Measurements from ENCODE around the gene MOXD1. TPM values are rescaled to one million over a fixed set of nuclear protein-coding genes. Genes with fewer than 3 reads are reported as not detected.

MOXD1 gene
- total and polyA plus RNA-seq, 4 donors = 4.5 to 37.5 (median 17.7) TPM

DNA sequence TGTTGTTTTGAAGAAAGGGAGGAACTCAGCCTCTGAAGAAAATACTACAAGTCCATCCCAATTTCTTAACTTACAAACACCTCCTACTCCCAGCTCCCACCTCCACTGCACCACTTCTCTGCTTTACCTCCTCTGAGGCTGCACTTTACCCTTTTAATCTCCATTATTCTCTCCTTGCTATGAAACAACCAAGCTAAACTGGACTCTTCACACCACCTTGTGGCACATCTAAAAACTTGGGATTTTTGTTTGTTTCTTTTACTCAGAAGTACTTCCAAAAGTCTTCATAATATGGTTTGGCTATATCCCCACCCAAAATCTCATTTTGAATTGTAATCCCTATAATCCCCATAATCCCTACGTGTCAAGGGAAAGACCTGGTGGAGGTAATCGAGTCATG is 142.2 kb downstream of the MOXD1 start:
- no peak overlapping the region for H3K27ac ChIP-seq (ENCODE audit: low read depth in 1 of 2, low read length in 1 of 2)
- DNase-seq (no peak), ATAC-seq (ENCODE audit: insufficient read depth, low FRiP score) (no peak)
- H3K4me1 ChIP-seq (ENCODE audit: control insufficient read depth in 5 of 5, insufficient read depth in 5 of 5, low read length in 5 of 5) = no peaks in the 10 kb centered on the region
- TF ChIP-seq, protein P1, sequence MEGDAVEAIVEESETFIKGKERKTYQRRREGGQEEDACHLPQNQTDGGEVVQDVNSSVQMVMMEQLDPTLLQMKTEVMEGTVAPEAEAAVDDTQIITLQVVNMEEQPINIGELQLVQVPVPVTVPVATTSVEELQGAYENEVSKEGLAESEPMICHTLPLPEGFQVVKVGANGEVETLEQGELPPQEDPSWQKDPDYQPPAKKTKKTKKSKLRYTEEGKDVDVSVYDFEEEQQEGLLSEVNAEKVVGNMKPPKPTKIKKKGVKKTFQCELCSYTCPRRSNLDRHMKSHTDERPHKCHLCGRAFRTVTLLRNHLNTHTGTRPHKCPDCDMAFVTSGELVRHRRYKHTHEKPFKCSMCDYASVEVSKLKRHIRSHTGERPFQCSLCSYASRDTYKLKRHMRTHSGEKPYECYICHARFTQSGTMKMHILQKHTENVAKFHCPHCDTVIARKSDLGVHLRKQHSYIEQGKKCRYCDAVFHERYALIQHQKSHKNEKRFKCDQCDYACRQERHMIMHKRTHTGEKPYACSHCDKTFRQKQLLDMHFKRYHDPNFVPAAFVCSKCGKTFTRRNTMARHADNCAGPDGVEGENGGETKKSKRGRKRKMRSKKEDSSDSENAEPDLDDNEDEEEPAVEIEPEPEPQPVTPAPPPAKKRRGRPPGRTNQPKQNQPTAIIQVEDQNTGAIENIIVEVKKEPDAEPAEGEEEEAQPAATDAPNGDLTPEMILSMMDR (IDR thresholded peaks at IDR 0.05; ENCODE audit: control extremely low read depth, extremely low read depth) = no peak
- H3K9ac ChIP-seq (ENCODE audit: insufficient read depth in 1 of 2, low read length in 2 of 2) = no peak overlapping the region
- no peaks in the 10 kb centered on the region for H3K9me3 ChIP-seq (ENCODE audit: control insufficient read depth in 4 of 4, insufficient read depth in 3 of 4, low read length in 3 of 4)
- H3K36me3 ChIP-seq (ENCODE audit: control insufficient read depth in 4 of 4, insufficient read depth in 4 of 4, low read length in 4 of 4) = no peaks in the 10 kb centered on the region
- WGBS, 2 donors = 71 to 86% methylated on average over 2 of the region's 2 CpGs
- no peaks in the 10 kb centered on the region for H3K27me3 ChIP-seq (ENCODE audit: control insufficient read depth in 3 of 3, insufficient read depth in 3 of 3, low read length in 2 of 3)
- no peak overlapping the region for H3K4me3 ChIP-seq

DNA sequence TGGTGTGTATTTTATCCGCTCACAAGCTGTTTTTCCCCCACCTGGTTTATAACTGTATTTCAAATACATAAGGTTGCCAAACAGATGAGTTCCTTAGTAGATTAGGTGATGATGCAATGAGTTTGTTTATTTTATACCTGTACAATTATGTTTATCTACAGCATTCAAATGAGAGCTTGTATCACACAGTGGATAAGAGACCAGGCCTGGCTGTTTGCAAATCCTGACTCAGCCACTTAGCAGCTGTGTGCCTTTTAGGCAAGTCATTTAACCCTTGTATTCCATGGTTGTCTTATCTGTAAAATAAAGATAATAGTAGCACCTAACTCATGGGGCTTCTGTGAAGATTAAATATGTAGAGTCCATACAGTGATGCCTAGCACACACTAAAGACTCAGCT is 143.7 kb downstream of the MOXD1 start:
- Histone ChIP-seq H3K9me3 (ENCODE audit: control insufficient read depth in 4 of 4, insufficient read depth in 3 of 4, low read length in 3 of 4) (no peaks in the 10 kb centered on the region), H3K4me1 (ENCODE audit: control insufficient read depth in 5 of 5, insufficient read depth in 5 of 5, low read length in 5 of 5) (no peaks in the 10 kb centered on the region), H3K36me3 (ENCODE audit: control insufficient read depth in 4 of 4, insufficient read depth in 4 of 4, low read length in 4 of 4) (no peaks in the 10 kb centered on the region), H3K27me3 (ENCODE audit: control insufficient read depth in 3 of 3, insufficient read depth in 3 of 3, low read length in 2 of 3) (no peaks in the 10 kb centered on the region), H3K27ac (ENCODE audit: low read depth in 1 of 2, low read length in 1 of 2) (no peak overlapping the region), H3K9ac (ENCODE audit: insufficient read depth in 1 of 2, low read length in 2 of 2) (no peak overlapping the region), H3K4me3 (no peak overlapping the region)
- WGBS, 2 donors = 89 to 100% methylated on average over 1 of the region's 1 CpG
- ATAC-seq (ENCODE audit: insufficient read depth, low FRiP score) (peak; percentile 11), DNase-seq (no peak)
- TF ChIP-seq, protein P1 (IDR thresholded peaks at IDR 0.05; ENCODE audit: control extremely low read depth, extremely low read depth) = no peak

DNA sequence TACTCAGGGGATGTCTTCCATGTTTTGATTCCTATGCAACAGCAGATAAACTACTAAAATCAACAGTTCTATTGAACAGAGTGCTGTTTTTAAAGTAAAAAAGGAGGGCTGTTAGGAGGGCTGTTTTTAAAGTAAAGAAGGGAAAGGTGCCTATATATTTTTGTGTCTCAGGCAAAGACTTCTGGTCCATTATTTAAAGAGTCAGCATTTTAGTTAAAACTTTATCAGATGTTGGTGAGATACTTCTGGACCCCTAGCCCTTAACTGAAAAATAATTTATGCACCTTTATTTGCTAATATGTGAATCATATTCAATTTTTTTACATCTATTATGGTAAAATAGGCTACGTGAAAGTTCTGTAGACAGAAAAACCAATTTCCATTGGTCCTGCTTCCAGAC is 144.8 kb downstream of the MOXD1 start:
- H3K36me3 ChIP-seq (ENCODE audit: control insufficient read depth in 4 of 4, insufficient read depth in 4 of 4, low read length in 4 of 4) = no peaks in the 10 kb centered on the region
- 85 to 94% methylated on average over 1 of the region's 1 CpG for WGBS, 2 donors

DNA sequence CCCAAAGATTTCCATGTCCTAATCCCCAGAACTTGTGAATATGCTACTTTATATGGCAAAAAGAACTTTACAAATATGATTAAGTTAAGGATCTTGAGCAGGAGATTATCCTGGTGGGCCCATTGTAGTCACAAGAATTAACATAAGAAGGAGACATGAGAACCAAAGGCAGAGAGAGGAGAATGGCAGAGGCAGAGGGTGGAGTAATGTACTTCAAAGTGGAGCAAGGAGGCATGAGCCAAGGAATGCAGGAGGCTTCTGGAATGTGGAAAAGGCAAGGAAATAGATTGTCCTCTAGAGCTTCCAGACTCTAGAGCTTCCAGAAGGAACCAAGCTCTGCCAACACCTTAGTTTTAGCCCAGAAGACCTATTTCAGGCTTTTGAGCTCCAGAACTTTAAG is 147.4 kb downstream of the MOXD1 start:
- Histone ChIP-seq H3K27ac (ENCODE audit: low read depth in 1 of 2, low read length in 1 of 2) (no peak overlapping the region), H3K4me1 (ENCODE audit: control insufficient read depth in 5 of 5, insufficient read depth in 5 of 5, low read length in 5 of 5) (no peaks in the 10 kb centered on the region), H3K9me3 (ENCODE audit: control insufficient read depth in 4 of 4, insufficient read depth in 3 of 4, low read length in 3 of 4) (peaks cover 0 to 4% (median 1%) of the 10 kb centered on the region in 4 donors), H3K27me3 (ENCODE audit: control insufficient read depth in 3 of 3, insufficient read depth in 3 of 3, low read length in 2 of 3) (no peaks in the 10 kb centered on the region), H3K4me3 (no peak overlapping the region), H3K9ac (ENCODE audit: insufficient read depth in 1 of 2, low read length in 2 of 2) (no peak overlapping the region), H3K36me3 (ENCODE audit: control insufficient read depth in 4 of 4, insufficient read depth in 4 of 4, low read length in 4 of 4) (no peaks in the 10 kb centered on the region)
- TF ChIP-seq, protein P1 (IDR thresholded peaks at IDR 0.05; ENCODE audit: control extremely low read depth, extremely low read depth) = no peak
- ATAC-seq (ENCODE audit: insufficient read depth, low FRiP score) (no peak), DNase-seq (no peak)

More for the DNA sequence above, 144.8 kb downstream of the MOXD1 start:
- no peaks in the 10 kb centered on the region for H3K4me1 ChIP-seq (ENCODE audit: control insufficient read depth in 5 of 5, insufficient read depth in 5 of 5, low read length in 5 of 5)
- H3K27me3 ChIP-seq (ENCODE audit: control insufficient read depth in 3 of 3, insufficient read depth in 3 of 3, low read length in 2 of 3) = no peaks in the 10 kb centered on the region
- no peak overlapping the region for H3K27ac ChIP-seq (ENCODE audit: low read depth in 1 of 2, low read length in 1 of 2)
- no peak for ATAC-seq (ENCODE audit: insufficient read depth, low FRiP score)
- H3K9ac ChIP-seq (ENCODE audit: insufficient read depth in 1 of 2, low read length in 2 of 2) = no peak overlapping the region
- no peak for DNase-seq
- no peak overlapping the region for H3K4me3 ChIP-seq
- TF ChIP-seq, protein P1 (IDR thresholded peaks at IDR 0.05; ENCODE audit: control extremely low read depth, extremely low read depth) = no peak
- H3K9me3 ChIP-seq (ENCODE audit: control insufficient read depth in 4 of 4, insufficient read depth in 3 of 4, low read length in 3 of 4) = peaks cover 0 to 4% (median 1%) of the 10 kb centered on the region in 4 donors

Data from lung (tissue), 12 donors.